Measurements from ENCODE around the gene RBP2. TPM values are rescaled to one million over a fixed set of nuclear protein-coding genes. Genes with fewer than 3 reads are reported as not detected.

Gene RBP2
- polyA plus RNA-seq, 3 donors = not detected

DNA sequence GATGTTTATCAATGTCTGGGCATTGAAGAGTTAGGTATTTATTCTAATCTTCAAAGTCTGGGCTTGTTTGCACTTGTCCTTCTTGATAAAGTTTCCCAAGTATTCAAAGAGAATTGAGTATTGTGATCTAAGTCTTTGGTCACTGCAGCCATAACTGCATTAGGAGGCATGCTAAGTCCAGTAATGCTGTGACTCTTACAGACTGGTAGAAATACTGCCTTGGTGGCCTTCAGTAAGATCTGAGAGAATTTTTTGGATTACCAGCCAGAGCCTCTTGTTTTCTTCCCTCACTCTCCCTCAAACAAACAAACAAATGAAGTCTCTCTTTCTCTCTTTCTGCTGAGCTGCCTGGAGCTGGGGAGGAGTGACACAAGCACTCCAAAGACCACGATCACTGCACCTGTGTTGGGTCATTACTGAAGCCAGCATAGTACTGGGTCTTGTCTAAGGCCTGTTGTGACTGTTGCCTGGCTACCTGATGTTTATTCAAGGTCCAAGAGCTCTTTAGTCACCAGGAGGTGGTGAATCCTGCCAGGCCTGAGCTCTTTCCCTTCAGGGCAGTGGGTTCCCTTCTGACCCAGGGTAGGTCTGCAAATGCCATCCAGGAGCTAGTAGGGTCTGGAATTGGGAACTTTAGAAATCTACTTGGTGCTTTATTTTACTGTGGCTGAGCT lies 14.8 kb upstream of the RBP2 start:
- H3K9me3 Mint-ChIP-seq = peaks cover 17 to 40% (median 24%) of the 10 kb centered on the region in 7 donors
- DNase-seq = no peak
- H3K4me2 ChIP-seq (replicated peaks; ENCODE audit: extremely low read depth, low read length, poor library complexity, severe bottlenecking) = no peak overlapping the region

DNA sequence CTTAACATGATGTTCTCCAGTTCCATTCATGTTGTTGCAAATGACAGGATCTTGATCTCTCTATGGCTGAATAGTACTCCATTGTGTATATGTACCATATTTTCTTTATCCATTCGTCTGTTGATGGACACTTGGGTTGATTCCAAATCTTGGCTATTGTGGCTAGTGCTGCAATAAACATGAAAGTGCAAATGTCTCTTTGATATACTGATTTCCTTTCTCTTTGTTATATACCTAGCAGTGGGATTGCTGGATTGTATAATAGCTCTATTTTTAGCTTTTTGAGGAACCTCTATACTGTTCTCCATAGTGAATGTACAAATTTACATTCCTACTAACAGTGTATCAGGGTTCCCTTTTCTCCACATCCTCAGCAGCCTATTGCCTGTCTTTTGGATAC lies 5.9 kb upstream of the RBP2 start:
- DNase-seq = no peak
- Histone ChIP-seq H3K4me2 (replicated peaks; ENCODE audit: extremely low read depth, low read length, poor library complexity, severe bottlenecking) (no peak overlapping the region), H3K27me3 (ENCODE audit: control insufficient read depth in 2 of 2, insufficient read depth in 2 of 2, low read length in 2 of 2) (no peaks in the 10 kb centered on the region), H3K27ac (ENCODE audit: low read depth in 1 of 2, low read length in 2 of 2) (no peak overlapping the region), H3K4me3 (replicated peaks in 1 of 3; ENCODE audit: low read depth in 2 of 3, low read length in 3 of 3) (no peak overlapping the region), H3K79me2 (ENCODE audit: insufficient read depth, low read length) (no peaks in the 10 kb centered on the region), H3K4me1 (ENCODE audit: control insufficient read depth in 1 of 2, insufficient read depth in 2 of 2, low read length in 2 of 2) (no peaks in the 10 kb centered on the region), H3K9me3 (replicated peaks in 1 of 2; ENCODE audit: control insufficient read depth in 1 of 2, insufficient read depth in 1 of 2, low read length in 2 of 2) (no peaks in the 10 kb centered on the region), H2AFZ (ENCODE audit: insufficient read depth, low read depth, low read length, poor library complexity, severe bottlenecking) (no peak overlapping the region), H3K36me3 (replicated peaks in 1 of 2; ENCODE audit: control insufficient read depth in 1 of 2, insufficient read depth in 2 of 2, low read length in 2 of 2) (no peaks in the 10 kb centered on the region), H3K9ac (ENCODE audit: insufficient read depth, low read length, poor library complexity, severe bottlenecking) (no peak overlapping the region), H4K20me1 (ENCODE audit: insufficient read depth, low read length) (no peaks in the 10 kb centered on the region)
- peaks cover 0 to 2% (median 2%) of the 10 kb centered on the region in 3 donors for H3K27me3 Mint-ChIP-seq (ENCODE audit: low read depth in 3 of 3)
- no peak overlapping the region for H3K4me3 Mint-ChIP-seq
- H3K9me3 Mint-ChIP-seq = peaks cover 0 to 3% (median 0%) of the 10 kb centered on the region in 7 donors
- H3K27ac Mint-ChIP-seq = no peak overlapping the region
- TF ChIP-seq CTCF (IDR thresholded peaks at IDR 0.05) = no peak
- intact Hi-C loops (cut with micrococcal nuclease) = no loop called here
- no CpG with 5 or more reads among the region's 1 CpG for WGBS (ENCODE audit: insufficient coverage)
- H3K36me3 Mint-ChIP-seq = no peaks in the 10 kb centered on the region
- H3K4me1 Mint-ChIP-seq = peaks cover 2% of the 10 kb centered on the region

More for the DNA sequence above, 14.8 kb upstream of the RBP2 start:
- intact Hi-C loops (cut with micrococcal nuclease) = no loop called here
- H2AFZ ChIP-seq (ENCODE audit: insufficient read depth, low read depth, low read length, poor library complexity, severe bottlenecking) = no peak overlapping the region
- WGBS (ENCODE audit: insufficient coverage) = 60% methylated on average over 1 of the region's 1 CpG
- no peak overlapping the region for H3K4me3 ChIP-seq (replicated peaks in 1 of 3; ENCODE audit: low read depth in 2 of 3, low read length in 3 of 3)
- H3K27me3 Mint-ChIP-seq (ENCODE audit: low read depth in 3 of 3) = peaks cover 1 to 2% (median 2%) of the 10 kb centered on the region in 3 donors
- H3K4me1 ChIP-seq (ENCODE audit: control insufficient read depth in 1 of 2, insufficient read depth in 2 of 2, low read length in 2 of 2) = no peaks in the 10 kb centered on the region
- H3K4me1 Mint-ChIP-seq = no peaks in the 10 kb centered on the region
- no peak for TF ChIP-seq CTCF (IDR thresholded peaks at IDR 0.05)
- no peaks in the 10 kb centered on the region for H3K36me3 Mint-ChIP-seq
- H3K9ac ChIP-seq (ENCODE audit: insufficient read depth, low read length, poor library complexity, severe bottlenecking) = no peak overlapping the region
- H4K20me1 ChIP-seq (ENCODE audit: insufficient read depth, low read length) = no peaks in the 10 kb centered on the region
- no peaks in the 10 kb centered on the region for H3K36me3 ChIP-seq (replicated peaks in 1 of 2; ENCODE audit: control insufficient read depth in 1 of 2, insufficient read depth in 2 of 2, low read length in 2 of 2)
- H3K27me3 ChIP-seq (ENCODE audit: control insufficient read depth in 2 of 2, insufficient read depth in 2 of 2, low read length in 2 of 2) = no peaks in the 10 kb centered on the region
- peaks cover 24 to 27% of the 10 kb centered on the region in 2 donors for H3K9me3 ChIP-seq (replicated peaks in 1 of 2; ENCODE audit: control insufficient read depth in 1 of 2, insufficient read depth in 1 of 2, low read length in 2 of 2)
- no peak overlapping the region for H3K27ac Mint-ChIP-seq
- H3K4me3 Mint-ChIP-seq = no peak overlapping the region
- no peak overlapping the region for H3K27ac ChIP-seq (ENCODE audit: low read depth in 1 of 2, low read length in 2 of 2)
- no peaks in the 10 kb centered on the region for H3K79me2 ChIP-seq (ENCODE audit: insufficient read depth, low read length)

All from CD14-positive monocyte (primary cell).